Lung (tissue), 12 donors: ENCODE results near the gene NDUFAF7. TPM values are rescaled to one million over a fixed set of nuclear protein-coding genes. Genes with fewer than 3 reads are reported as not detected.

Experiments
- ATAC-seq: fragments of 200-7000 bp; cut with Tn5 transposase; one replicate; pipeline ENCODE4 v1.9.1; 2020; ENCODE audit warnings: moderate number of reproducible peaks; ENCODE audit not compliant: insufficient read depth, low FRiP score
- DNase-seq, 3 donors: peaks; one replicate each; pipeline ENCODE4 v3.0.0-alpha.2; 2013 to 2017
- H3K27ac ChIP-seq, 2 donors: one replicate each; pipeline ENCODE4 v1.5.1; 2013; ENCODE audit warnings: mild to moderate bottlenecking in 2 of 2, moderate library complexity in 2 of 2, control low read depth in 1 of 2, inconsistent platforms in 1 of 2, low read depth in 1 of 2, low read length in 1 of 2
- H3K27me3 ChIP-seq, 3 donors: one replicate each; pipeline ENCODE4 v1.5.1; 2013; ENCODE audit warnings: low read length in 2 of 3; ENCODE audit not compliant: control insufficient read depth in 3 of 3, insufficient read depth in 3 of 3
- H3K36me3 ChIP-seq, 4 donors: one replicate each; pipeline ENCODE4 v1.5.1; 2013; ENCODE audit warnings: low read length in 4 of 4, mild to moderate bottlenecking in 1 of 4, moderate library complexity in 1 of 4; ENCODE audit not compliant: control insufficient read depth in 4 of 4, insufficient read depth in 4 of 4
- H3K4me1 ChIP-seq, 5 donors: one replicate each; pipeline ENCODE4 v1.5.1; 2013; ENCODE audit warnings: low read length in 5 of 5, mild to moderate bottlenecking in 2 of 5, moderate library complexity in 1 of 5; ENCODE audit not compliant: control insufficient read depth in 5 of 5, insufficient read depth in 5 of 5
- H3K4me3 ChIP-seq: one replicate; pipeline ENCODE4 v1.5.1; 2013; ENCODE audit warnings: mild to moderate bottlenecking, control low read depth, moderate library complexity
- H3K9ac ChIP-seq, 2 donors: one replicate each; pipeline ENCODE4 v1.5.1; 2013; ENCODE audit warnings: low read length in 2 of 2, control low read depth in 1 of 2; ENCODE audit not compliant: insufficient read depth in 1 of 2
- H3K9me3 ChIP-seq, 4 donors: one replicate each; pipeline ENCODE4 v1.5.1; 2013; ENCODE audit warnings: low read length in 3 of 4, mild to moderate bottlenecking in 1 of 4, moderate library complexity in 1 of 4; ENCODE audit not compliant: control insufficient read depth in 4 of 4, insufficient read depth in 3 of 4
- CTCF ChIP-seq: IDR thresholded peaks from 2 replicates; pipeline ENCODE4 v1.5.1; 2012; ENCODE audit warnings: mild to moderate bottlenecking; ENCODE audit errors: control extremely low read depth, extremely low read depth
- WGBS, 2 donors: extraction: QIAGEN DNeasy Blood & Tissue Kit; methylation state at CpG; one replicate each; pipeline ENCODE4 v1.1.7; 2013; 5-methylcytosine and 5-hydroxymethylcytosine counted together
- polyA plus RNA-seq, 2 donors: library from polyadenylated mRNA; stranded (reverse); fragments of 200-250 nt; gene quantifications; one replicate each; pipeline ENCODE4 v1.2.1, GENCODE V29; 2013
- total RNA-seq, 2 donors: library from RNA; depleted of rRNA in 1 of 2; stranded (reverse); fragments of >200 nt in 1 of 2; gene quantifications; one replicate each; pipeline ENCODE4 v1.2.1, GENCODE V29; 2014 to 2021
- donor health status: control.
- donor health status: control.
- donor health status: Bipolar disorder and iron deficiency.
- donor health status: healthy.
- donor health status: DM: yes; HTN: yes; CAD: no.

NDUFAF7 gene
- total and polyA plus RNA-seq, 4 donors: 9.2 to 25.3 (median 14.7) TPM

DNA sequence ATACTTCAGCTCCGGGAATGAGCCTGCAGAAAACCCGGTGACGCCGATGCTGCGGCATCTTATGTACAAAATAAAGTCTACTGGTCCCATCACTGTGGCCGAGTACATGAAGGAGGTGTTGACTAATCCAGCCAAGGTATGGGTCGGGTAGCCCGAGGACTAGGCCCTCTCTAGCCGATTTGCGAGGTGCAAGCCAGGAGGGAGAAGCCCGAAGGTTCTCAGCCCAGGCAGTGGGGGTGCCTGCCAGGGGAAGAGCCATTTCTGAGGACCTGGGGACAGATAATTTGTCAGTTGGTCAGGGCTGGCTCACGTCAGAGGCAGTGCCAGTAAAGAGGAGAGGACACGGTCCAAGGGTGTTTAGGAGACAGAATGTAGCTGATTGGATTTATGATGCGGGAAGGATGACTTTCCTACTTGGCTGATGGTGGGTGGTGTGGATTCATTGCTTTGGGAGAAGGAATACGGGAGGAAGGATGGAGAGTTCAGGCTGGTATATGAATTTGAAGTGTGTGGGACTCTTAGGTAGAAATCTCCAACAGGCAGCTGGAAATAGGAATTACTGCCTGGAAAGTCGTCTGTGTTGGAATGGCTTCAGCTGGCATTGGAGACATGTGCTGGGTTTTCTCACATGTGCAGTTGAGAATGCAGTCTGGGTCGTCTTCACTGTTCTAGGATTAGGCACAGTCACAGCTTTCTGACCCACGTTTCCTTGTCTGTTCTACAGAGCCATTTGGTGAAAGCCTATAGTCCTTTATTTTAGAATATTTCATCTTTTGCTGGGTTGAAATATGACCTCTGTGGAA, 874 bp downstream of the NDUFAF7 start:
- ATAC-seq (no peak), DNase-seq (peak; percentile 8 to 41 (median 18))
- TF ChIP-seq CTCF: no peak
- Histone ChIP-seq H3K27me3 (no peaks in the 10 kb centered on the region), H3K9me3 (no peaks in the 10 kb centered on the region), H3K4me1 (peaks cover 6 to 25% (median 13%) of the 10 kb centered on the region in 5 donors), H3K27ac (peak overlapping the region; percentile 94 to 96), H3K9ac (peak overlapping the region; percentile 89 to 94), H3K4me3 (peak overlapping the region; percentile 84), H3K36me3 (peaks cover 7 to 13% (median 11%) of the 10 kb centered on the region in 4 donors)
- WGBS, 2 donors: 17 to 24% methylated on average over 18 of the region's 18 CpGs

GRCh38 chr2:37243435-37243834, 12.0 kb downstream of the NDUFAF7 start:
- Histone ChIP-seq H3K4me3 (no peak overlapping the region), H3K27me3 (no peaks in the 10 kb centered on the region), H3K36me3 (peaks cover 10 to 49% (median 26%) of the 10 kb centered on the region in 4 donors), H3K9ac (no peak overlapping the region), H3K4me1 (peaks cover 0 to 2% (median 0%) of the 10 kb centered on the region in 5 donors), H3K27ac (no peak overlapping the region), H3K9me3 (no peaks in the 10 kb centered on the region)
- 79 to 85% methylated on average over 4 of the region's 4 CpGs for WGBS, 2 donors
- TF ChIP-seq CTCF: no peak
- no peak for DNase-seq
- ATAC-seq: no peak

DNA sequence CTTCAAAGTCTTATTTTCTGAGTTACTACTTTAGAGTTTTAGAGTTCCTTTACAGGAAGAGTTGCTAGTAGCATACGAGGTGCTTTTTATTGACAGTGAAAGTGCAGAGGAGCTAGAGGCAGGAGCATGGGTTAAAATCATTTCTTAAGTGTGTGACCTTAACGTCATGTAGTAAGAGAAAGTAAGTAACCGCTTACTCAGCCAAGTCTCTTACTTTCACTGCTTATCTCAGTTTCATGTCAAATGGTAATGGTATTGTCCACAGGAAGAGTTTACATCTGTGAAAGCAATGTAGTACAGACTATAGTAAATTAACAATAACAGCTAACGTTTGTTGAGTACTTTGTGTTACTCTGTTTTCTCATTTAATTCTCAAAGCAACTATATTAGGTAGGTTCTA, 12.6 kb downstream of the NDUFAF7 start:
- Histone ChIP-seq H3K27ac (no peak overlapping the region), H3K9me3 (no peaks in the 10 kb centered on the region), H3K27me3 (no peaks in the 10 kb centered on the region), H3K9ac (no peak overlapping the region), H3K4me3 (no peak overlapping the region), H3K4me1 (peaks cover 0 to 2% (median 0%) of the 10 kb centered on the region in 5 donors), H3K36me3 (peaks cover 10 to 49% (median 26%) of the 10 kb centered on the region in 4 donors)
- no peak for TF ChIP-seq CTCF
- 65 to 85% methylated on average over 4 of the region's 4 CpGs for WGBS, 2 donors
- ATAC-seq: no peak
- DNase-seq: no peak
